Hepatocyte (in vitro differentiated cells): Measurements from ENCODE around the gene FMN1. TPM values are rescaled to one million over a fixed set of nuclear protein-coding genes. Genes with fewer than 3 reads are reported as not detected.

Experiments
- DNase-seq: peaks from one replicate; pipeline ENCODE4 v3.0.0-alpha.2; 2016; ENCODE audit warnings: low spot score
- H2AFZ ChIP-seq: fragments of 200-600 bp; sonication (generic); 2 replicates; pipeline ENCODE4 v1.6.0; 2016; ENCODE audit warnings: antibody characterized with exemption, mild to moderate bottlenecking
- H3K27ac ChIP-seq: fragments of 200-600 bp; sonication (generic); 2 replicates; pipeline ENCODE4 v1.5.1; 2016; ENCODE audit warnings: mild to moderate bottlenecking
- H3K27me3 ChIP-seq: fragments of 200-600 bp; sonication (generic); 2 replicates; pipeline ENCODE4 v1.6.1; 2016
- H3K36me3 ChIP-seq: fragments of 200-600 bp; sonication (generic); replicated peaks from 2 replicates; pipeline ENCODE4 v1.5.1; 2016; ENCODE audit warnings: low read depth; ENCODE audit not compliant: insufficient read depth
- H3K4me1 ChIP-seq: fragments of 200-600 bp; sonication (generic); 2 replicates; pipeline ENCODE4 v1.5.1; 2016; ENCODE audit warnings: mild to moderate bottlenecking, moderate library complexity; ENCODE audit not compliant: insufficient read depth
- H3K4me2 ChIP-seq: fragments of 200-600 bp; sonication (generic); 2 replicates; pipeline ENCODE4 v1.6.0; 2016
- H3K4me3 ChIP-seq: fragments of 200-600 bp; sonication (generic); 2 replicates; pipeline ENCODE4 v1.5.1; 2016; ENCODE audit warnings: mild to moderate bottlenecking
- H3K79me2 ChIP-seq: fragments of 200-600 bp; sonication (generic); 2 replicates; pipeline ENCODE4 v1.6.0; 2017; ENCODE audit warnings: mild to moderate bottlenecking
- H3K9me2 ChIP-seq: fragments of 200-600 bp; sonication (generic); replicated peaks from 2 replicates; pipeline ENCODE4 v1.6.0; 2017; ENCODE audit warnings: mild to moderate bottlenecking; ENCODE audit not compliant: insufficient read depth
- H3K9me3 ChIP-seq: fragments of 200-600 bp; sonication (generic); 2 replicates; pipeline ENCODE4 v1.5.1; 2016; ENCODE audit warnings: low read depth, mild to moderate bottlenecking
- H4K20me1 ChIP-seq: fragments of 200-600 bp; sonication (generic); 2 replicates; pipeline ENCODE4 v1.6.0; 2016; ENCODE audit warnings: mild to moderate bottlenecking; ENCODE audit not compliant: insufficient read depth, poor library complexity, severe bottlenecking
- EZH2 ChIP-seq: fragments of 200-600 bp; sonication (generic); IDR thresholded peaks from 2 replicates; pipeline ENCODE4 v1.6.1; 2016; ENCODE audit warnings: antibody characterized with exemption, mild to moderate bottlenecking, borderline replicate concordance
- EZH2phosphoT487 ChIP-seq: fragments of 200-600 bp; sonication (generic); IDR thresholded peaks from one replicate; pipeline ENCODE4 v1.6.1; 2018; ENCODE audit warnings: antibody characterized with exemption, mild to moderate bottlenecking, low read depth, moderate library complexity; ENCODE audit not compliant: unreplicated experiment, severe bottlenecking
- WGBS: methylation state at CpG from one replicate; pipeline ENCODE4 v1.1.6; 2016; ENCODE audit warnings: low lambda C conversion rate; ENCODE audit errors: missing lambda C conversion rate; 5-methylcytosine and 5-hydroxymethylcytosine counted together
- polyA plus RNA-seq: library from polyadenylated mRNA; unstranded; fragments of >200 nt; fragmentation: Nextera tagmentation; extraction: Ambion mirVana; gene quantifications from 2 replicates; pipeline ENCODE4 v1.2.1, GENCODE V29; 2016
- total RNA-seq: library from RNA; depleted of rRNA; stranded (reverse); fragments of >200 nt; gene quantifications from 2 replicates; pipeline ENCODE4 v1.2.3, GENCODE V29; 2014
- TF ChIP-seq, protein P1 (sequence below): fragments of 200-600 bp; sonication (generic); IDR thresholded peaks from 2 replicates; pipeline ENCODE4 v1.5.1; 2016; ENCODE audit warnings: antibody characterized with exemption, mild to moderate bottlenecking; ENCODE audit not compliant: poor library complexity

FMN1 gene
- total and polyA plus RNA-seq, 2 experiments from 2014 or later: 0.07 to 0.70 TPM

DNA sequence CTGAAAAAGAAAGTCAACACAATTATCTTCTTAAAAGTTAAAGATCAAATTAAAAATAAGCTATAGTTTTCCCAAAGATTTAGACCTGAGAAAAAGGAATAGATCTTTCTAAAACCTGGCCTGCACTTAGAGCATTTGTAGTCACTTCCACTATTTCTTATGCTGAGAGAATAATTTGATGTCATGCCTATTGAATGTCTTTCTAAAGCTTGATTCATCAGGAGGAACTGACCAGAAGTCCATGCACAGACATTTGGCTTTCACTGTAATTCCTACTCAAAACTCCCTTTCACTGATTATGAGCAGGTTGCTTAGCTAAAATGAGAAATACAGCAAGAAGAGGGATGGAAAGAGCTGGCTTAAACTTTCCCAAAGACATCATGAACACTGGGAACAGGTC is 472.4 kb downstream of the FMN1 start:
- no peak overlapping the region for H3K27ac ChIP-seq
- TF ChIP-seq EZH2phosphoT487 (no peak), EZH2 (no peak)
- TF ChIP-seq, protein P1, sequence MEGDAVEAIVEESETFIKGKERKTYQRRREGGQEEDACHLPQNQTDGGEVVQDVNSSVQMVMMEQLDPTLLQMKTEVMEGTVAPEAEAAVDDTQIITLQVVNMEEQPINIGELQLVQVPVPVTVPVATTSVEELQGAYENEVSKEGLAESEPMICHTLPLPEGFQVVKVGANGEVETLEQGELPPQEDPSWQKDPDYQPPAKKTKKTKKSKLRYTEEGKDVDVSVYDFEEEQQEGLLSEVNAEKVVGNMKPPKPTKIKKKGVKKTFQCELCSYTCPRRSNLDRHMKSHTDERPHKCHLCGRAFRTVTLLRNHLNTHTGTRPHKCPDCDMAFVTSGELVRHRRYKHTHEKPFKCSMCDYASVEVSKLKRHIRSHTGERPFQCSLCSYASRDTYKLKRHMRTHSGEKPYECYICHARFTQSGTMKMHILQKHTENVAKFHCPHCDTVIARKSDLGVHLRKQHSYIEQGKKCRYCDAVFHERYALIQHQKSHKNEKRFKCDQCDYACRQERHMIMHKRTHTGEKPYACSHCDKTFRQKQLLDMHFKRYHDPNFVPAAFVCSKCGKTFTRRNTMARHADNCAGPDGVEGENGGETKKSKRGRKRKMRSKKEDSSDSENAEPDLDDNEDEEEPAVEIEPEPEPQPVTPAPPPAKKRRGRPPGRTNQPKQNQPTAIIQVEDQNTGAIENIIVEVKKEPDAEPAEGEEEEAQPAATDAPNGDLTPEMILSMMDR: no peak
- H3K27me3 ChIP-seq: peaks cover 59% of the 10 kb centered on the region
- no peak for DNase-seq
- H3K4me2 ChIP-seq: no peak overlapping the region
- no peaks in the 10 kb centered on the region for H3K79me2 ChIP-seq
- H2AFZ ChIP-seq: no peak overlapping the region
- H3K36me3 ChIP-seq: no peaks in the 10 kb centered on the region
- H3K4me3 ChIP-seq: no peak overlapping the region
- H3K9me2 ChIP-seq: no peaks in the 10 kb centered on the region
- H3K9me3 ChIP-seq: no peaks in the 10 kb centered on the region
- H3K4me1 ChIP-seq: peaks cover 6% of the 10 kb centered on the region
- H4K20me1 ChIP-seq: no peaks in the 10 kb centered on the region

DNA sequence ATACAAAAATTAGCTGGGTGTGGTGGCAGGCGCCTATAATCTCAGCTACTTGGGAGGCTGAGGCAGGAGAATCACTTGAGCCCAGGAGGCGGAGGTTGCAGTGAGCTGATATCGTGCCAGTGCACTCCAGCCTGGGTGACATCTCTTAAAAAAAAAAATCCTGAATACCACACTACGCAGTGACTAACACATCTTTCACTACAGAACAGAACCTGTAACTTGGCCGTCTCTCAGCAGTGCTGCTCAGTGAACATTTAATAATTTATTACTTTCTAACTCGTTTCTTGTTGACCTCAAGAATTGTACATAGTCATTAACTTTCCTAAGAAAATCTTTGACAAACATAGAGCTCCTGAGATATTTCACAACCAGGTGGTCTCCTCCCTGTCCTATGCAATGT is 472.9 kb downstream of the FMN1 start:
- TF ChIP-seq, protein P1: no peak
- TF ChIP-seq EZH2 (no peak), EZH2phosphoT487 (no peak)
- peaks cover 9% of the 10 kb centered on the region for H3K4me1 ChIP-seq
- 63% methylated on average over 6 of the region's 6 CpGs for WGBS
- DNase-seq: no peak
- no peaks in the 10 kb centered on the region for H3K9me3 ChIP-seq
- no peaks in the 10 kb centered on the region for H3K79me2 ChIP-seq
- H3K4me2 ChIP-seq: no peak overlapping the region
- H4K20me1 ChIP-seq: no peaks in the 10 kb centered on the region
- H3K36me3 ChIP-seq: no peaks in the 10 kb centered on the region
- H3K4me3 ChIP-seq: no peak overlapping the region
- no peaks in the 10 kb centered on the region for H3K9me2 ChIP-seq
- H2AFZ ChIP-seq: no peak overlapping the region
- H3K27ac ChIP-seq: no peak overlapping the region
- H3K27me3 ChIP-seq: peaks cover 65% of the 10 kb centered on the region

DNA sequence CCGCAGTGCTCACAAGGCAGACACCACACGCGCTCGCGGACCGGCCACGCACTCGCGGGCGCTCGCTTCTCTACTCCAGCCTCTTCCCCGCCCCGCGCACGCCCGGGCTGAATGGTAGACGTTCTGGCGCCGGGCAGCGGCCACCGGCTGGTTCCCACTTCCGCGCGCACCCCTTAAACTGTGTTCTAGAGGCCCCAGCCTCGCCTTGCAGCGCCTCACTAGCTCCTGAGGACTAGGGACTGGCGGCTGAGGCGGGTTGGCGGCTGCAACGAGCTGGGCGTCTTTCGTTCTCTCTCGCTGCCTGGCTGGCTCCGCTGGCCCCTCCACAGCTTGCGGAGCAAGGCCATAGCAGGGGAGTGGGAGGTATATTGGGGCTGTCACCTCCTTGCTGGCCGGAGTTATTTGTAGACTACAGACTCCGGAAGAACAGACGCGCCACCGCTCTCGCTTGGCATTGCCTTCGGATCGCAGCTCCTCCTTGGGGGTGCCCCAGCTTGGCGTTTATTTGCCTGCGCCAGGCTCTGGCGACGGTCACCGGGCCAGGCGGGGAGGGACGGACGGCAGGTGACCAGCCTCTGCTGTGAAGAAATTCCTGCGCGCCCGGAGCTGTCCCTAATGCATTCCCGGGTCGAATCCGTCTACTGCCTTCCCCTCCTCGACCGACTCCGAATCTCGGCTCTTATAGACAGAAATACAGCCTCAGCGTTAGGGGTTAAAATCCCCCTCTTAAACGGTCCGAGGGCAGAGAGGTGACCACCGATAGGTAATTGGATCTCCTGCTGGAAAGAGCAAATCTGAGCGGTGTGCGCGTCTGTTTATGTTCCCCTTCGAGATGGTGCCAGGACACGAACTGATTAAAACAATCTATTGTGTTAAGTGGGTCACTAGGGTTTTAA is 475.4 kb downstream of the FMN1 start:
- Histone ChIP-seq H3K4me2 (peak overlapping the region; percentile 80), H3K9me3 (no peaks in the 10 kb centered on the region), H3K36me3 (no peaks in the 10 kb centered on the region), H3K4me1 (peaks cover 9% of the 10 kb centered on the region), H3K27ac (no peak overlapping the region), H3K27me3 (peaks cover 90% of the 10 kb centered on the region), H3K9me2 (no peaks in the 10 kb centered on the region), H3K4me3 (peak overlapping the region; percentile 40), H4K20me1 (no peaks in the 10 kb centered on the region), H3K79me2 (no peaks in the 10 kb centered on the region), H2AFZ (peak overlapping the region; percentile 45)
- TF ChIP-seq, protein P1: no peak
- TF ChIP-seq EZH2: peak; percentile 58
- TF ChIP-seq EZH2phosphoT487: no peak
- DNase-seq: peak; percentile 19
- WGBS: 3% methylated on average over 67 of the region's 70 CpGs
